Measurements from ENCODE around the gene SOCS7.
A peak's percentile ranks its signal among the peaks of the same experiment; 100 is the strongest.
"Not testable (repeated sequence)": the region's sequence is repeated elsewhere in the genome, so short reads cannot be mapped to it uniquely, and the experiment has no call there.

The SOCS7 gene

DNA sequence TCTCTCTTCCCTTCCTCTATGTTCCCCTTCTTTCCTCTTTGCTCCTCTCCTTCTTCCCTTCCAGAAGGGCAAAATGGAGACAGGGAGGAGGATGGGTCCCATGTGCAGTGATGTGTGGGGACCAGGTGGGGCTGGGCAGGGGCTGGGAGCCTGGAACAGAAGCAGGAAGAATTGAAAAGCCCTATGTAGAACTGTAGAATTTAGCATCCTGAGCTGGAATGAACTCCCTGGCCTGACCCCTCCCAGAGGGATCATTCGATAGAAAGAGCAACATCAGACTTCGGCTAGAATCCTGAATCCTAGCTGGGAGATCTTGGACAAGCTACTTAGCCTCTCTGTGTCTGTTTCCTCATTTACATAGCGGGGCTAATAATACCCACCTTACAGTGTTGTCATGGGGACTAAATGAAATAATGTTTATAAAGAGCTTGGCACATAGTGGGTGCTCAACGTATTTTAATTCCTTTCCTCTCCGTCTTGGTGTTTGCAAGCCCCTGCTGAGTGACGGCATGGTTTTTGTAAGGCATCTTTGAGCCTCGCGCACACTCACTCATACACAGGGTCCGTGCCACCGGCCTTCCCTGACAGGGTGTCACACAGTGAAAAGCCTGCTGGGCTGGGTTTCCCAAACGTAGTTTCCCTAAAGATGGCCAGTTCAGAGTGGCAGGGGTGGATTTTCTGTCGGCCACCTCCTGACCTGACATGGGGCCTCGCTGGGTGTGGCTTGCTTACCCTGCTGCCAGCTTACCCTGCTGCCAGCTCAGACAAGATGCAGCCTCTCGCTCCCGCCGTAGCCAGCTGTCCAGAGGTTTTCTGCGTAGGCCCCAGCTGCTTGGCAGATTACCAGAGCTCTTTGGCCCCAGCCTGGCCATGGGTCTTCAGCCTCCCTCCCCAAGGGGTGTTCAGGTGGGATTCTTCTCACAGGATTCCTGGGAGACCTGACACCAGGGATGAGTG, 70.5 kb downstream of the SOCS7 start:
- no peak for DNase-seq

- DNase-seq: no peak
These were observed 72.8 kb downstream of the SOCS7 start for GRCh38 chr17:38424297-38424972.

GRCh38 chr17:38425031-38425430, 73.4 kb downstream of the SOCS7 start:
- DNase-seq: no peak

- DNase-seq: no peak
These were observed 74.1 kb downstream of the SOCS7 start for GRCh38 chr17:38425744-38426143.

DNA sequence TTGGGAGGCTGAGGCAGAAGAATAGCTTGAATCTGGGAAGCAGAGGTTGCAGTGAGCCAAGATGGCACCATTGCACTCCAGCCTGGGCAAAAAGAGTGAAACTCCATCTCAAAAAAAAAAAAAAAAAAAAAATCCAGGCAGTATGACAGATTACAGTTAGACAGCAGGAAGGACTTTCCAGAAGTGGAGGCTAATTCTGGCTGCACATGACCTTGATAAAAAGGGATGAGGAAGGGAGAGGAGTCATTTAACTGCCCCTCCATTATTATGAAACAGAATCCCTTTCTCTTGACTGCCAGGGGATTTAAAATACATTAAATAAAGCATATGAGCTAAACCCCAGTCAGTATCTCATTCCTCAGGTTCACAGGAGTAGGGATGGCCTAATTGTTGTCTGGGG, 74.8 kb downstream of the SOCS7 start:
- no peak for DNase-seq

DNA sequence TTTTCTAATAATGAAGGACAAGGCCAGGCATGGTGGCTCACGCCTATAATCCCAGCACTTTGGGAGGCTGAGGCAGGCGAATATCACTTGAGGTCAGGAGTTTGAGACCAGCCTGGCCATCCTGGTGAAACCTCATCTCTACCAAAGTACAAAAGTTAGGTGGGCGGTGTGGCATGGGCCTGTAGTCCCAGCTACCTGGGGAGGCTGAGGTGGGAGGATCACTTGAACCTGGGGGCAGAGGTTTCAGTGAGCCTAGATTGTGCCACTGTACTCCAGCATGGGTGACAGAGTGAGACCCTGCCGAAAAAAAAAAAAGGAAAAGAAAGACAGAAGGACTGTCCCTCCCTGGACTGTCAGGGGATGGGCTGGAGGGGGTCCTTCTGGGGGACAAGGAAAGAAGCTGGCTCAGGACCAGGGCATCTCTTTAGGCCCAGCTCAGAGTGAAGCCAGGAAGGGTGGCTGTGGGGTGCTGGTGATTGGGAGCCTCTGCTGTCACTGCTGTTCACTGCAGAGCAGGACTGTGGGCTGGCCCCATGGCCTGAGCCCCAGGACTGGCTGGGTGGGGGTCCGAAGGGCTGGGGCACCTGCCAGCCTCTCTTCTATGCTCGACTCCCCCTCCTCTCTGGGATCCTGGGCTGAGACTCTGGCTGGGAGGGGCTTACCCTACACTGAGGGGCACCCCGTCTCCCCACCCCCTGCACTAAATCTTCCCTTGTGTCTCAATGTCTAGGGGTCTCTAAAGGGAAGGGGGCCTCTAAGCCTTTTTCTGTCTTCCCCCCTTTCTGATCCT, 75.7 kb downstream of the SOCS7 start:
- DNase-seq: no peak

GRCh38 chr17:38428112-38428642, 76.5 kb downstream of the SOCS7 start, which contains the start of gene ARHGAP23:
ARHGAP23 (plus strand) TSS chr17:38428464; CDS start chr17:38428486, 22 bp downstream.
- peak; percentile 10 for DNase-seq

GRCh38 chr17:38428643-38429371, 77.2 kb downstream of the SOCS7 start:
- no peak for DNase-seq

DNA sequence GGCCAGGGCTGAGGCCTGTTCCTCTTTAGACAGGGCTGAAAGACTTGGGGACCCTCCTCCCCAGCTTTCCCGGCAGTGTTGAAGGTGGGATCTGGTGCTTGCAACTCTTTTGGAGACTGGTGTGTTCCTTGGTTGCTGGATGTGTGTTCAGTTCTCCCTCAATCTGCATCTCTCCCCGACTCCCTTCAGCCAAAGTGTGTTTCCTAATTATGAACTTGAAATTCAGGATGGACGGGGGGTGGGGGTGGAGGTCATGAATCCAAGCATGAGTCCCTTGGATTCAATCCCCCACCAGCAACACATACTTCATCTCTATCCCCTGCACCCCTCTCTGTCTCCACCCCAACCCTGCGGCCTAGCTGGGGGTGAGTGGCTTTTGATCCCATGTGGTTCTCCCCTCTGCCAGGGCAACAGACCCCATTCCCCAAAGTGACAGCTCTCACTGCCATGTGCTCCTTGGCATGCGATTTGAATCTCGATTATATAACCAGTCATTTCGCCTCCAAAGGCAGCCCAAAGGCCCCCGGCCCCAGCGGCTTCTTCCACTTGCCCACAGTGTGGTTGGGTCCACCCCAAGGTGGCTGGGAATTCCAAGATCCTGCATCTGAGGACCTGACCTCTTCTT, 77.9 kb downstream of the SOCS7 start:
- no peak for DNase-seq

- DNase-seq: no peak
These were observed 78.7 kb downstream of the SOCS7 start for GRCh38 chr17:38430316-38430715.

- no peak for DNase-seq
These were observed 79.2 kb downstream of the SOCS7 start for GRCh38 chr17:38430822-38431221.

DNA sequence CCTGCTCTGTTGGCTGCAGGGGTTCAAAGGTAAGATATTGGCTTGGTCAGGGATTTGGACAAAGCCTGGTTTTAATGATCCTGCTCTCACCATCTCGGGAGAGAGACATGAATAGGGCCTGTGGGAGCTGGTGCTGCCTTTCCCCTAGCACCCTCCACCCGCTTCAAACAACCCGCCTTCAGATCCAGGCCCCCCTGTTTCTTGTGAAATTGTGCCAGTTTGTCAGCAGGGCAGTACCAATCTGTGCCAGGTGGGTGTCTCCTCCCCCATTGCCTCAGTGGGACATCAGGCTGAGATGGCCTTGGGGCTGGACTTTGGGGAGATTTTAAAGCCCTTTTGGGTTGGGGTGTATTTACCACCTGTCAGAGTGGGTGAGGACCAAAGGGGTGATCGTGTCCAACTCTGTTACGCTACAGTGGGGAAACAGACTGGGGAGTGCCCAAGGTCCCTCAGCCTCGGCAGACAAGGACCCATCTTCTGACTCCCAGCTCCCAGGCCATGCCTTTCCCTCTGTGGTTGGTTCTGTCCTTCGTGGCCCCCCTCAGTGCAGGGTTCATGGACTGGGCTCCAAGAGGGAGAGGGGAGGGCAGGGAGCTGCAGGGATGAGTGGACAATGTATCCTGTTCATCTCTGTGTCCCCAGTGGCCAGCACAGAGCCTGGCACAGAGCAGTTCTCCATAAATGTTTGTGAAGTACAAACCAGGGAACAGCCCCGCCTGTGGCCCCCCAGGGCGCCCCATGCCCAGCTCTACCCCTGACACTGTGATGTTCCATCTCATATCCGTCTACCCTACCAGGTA, 79.9 kb downstream of the SOCS7 start:
- DNase-seq: no peak

- DNase-seq: no peak
These were observed 82.6 kb downstream of the SOCS7 start for GRCh38 chr17:38434178-38434665.

DNA sequence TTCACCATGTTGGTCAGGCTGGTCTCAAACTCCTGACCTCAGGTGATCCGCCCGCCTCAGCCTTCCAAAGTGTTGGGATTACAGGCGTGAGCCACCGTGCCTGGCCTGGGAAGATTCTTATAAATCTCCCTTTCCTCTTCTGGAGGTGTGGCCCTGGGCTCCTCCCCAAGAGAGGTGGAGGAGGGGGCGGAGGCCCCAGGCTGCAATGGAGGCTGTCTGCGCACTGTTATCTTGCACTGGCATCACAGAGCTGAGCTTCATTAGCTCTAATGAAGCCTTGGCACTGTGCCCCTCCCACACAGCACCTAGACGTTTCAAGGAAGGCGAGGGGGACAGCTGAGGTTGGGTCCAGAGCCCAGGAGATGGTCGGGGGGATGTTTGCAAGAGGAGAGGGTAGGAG, 84.2 kb downstream of the SOCS7 start:
- DNase-seq: no peak

DNA sequence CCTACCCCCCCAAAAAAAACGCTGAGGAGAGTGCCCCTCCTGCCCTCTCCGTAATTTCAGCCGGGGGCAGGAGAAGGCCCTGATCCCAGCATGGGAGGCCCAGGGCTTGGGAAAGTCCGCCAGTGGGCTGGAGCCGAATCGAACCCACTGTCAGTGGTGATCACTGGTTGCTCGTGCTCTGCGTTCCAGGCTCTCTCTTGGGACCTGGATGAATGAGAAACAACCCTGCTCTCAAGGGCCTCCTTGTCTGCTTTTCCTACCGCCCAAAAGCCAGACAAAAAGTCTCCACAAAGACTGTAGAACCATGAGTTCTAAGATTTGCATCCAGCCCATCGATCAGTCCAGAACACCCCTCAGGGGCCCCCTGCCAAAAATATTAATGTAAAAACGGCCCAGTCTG, 84.7 kb downstream of the SOCS7 start:
- no peak for DNase-seq

DNA sequence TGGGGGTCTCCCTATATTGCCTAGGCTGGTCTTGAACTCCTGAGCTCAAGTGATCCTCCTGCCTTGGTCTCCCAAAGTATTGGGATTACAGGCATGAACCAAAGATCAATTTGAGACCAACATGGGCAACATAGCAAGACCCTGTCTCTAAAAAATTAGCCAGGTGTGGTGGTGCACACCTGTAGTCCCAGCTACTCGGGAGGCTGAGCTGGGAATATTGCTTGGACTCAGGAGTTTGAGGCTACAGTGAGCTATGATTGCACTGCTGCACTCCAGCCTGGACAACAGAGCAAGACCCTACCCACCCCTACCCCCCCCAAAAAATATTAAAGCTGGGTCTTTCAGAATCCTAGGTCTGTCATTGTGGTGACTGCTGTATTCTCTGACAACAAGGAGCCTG, 85.7 kb downstream of the SOCS7 start:
- DNase-seq: not testable (repeated sequence)

GRCh38 chr17:38439436-38439835, 87.8 kb downstream of the SOCS7 start:
- no peak for DNase-seq

DNA sequence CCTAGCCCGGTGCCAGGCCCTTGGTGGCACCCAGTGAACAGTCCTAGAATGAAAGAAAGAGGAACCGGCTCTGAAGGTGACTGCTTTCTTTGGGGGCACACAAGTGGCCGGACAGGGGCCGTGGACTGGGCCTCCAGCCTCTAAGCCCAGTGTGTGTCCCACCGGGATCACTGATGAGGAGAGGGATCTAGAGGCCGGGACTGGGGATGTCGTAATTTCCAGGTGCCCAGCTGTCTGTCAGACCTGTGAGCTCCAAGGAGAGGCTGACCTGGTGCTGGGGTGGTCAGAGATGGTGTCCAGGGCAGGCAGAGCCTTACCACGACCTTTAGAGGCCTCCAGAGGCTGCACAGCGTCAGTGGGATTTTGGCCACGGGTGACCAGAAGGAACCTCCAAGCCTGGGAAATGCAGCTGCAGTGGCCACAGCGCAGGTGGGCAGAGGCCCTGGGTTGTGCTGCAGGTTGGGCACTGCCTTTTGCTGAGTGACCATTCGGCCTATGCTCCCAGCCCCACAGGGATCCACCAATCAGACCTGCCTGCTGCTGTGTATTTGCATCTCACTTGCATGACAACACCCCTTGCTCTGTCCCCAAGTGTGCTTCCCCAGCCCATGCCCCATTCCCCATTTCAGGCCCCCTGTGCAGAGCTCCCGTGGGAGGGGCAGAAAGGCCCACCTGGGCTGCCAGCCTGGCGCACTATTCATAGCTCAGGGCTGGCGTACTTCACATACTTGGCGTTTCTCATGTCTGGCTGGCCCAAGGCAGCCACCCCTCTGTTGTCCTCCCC, 89.2 kb downstream of the SOCS7 start:
- DNase-seq: no peak

DNA sequence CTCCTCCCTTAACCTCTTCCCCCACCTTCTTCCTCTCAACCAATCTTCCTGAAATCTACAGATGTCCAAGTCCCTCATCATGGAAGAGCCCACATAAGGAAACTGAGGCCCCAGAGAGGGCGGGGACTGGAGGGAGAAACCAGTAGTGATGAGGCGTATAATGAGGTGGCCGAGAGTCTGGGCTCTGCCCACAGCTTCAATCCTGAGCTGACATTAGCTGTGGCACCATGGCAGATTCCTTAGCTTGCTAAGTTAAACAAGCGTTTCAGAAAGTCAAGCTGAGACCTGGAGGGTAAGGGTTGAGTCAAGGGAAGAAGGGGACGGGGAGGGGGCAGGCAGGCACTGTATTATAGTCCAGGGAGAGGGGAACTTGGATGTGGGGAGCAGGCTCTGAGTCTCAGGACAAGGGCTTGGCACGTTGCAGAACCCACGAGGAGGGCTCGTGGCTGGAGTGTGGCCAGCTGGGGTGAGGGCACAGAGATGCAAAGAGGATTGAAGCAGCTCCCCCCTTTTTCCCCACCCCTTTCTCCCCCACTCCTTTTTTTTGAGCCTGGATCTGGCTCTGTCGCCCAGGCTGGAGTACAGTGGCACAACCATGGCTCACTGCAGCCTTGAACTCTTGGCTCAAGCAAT, 89.9 kb downstream of the SOCS7 start:
- DNase-seq: no peak
